ENCODE data around the gene DYRK2.

Gene DYRK2

DNA sequence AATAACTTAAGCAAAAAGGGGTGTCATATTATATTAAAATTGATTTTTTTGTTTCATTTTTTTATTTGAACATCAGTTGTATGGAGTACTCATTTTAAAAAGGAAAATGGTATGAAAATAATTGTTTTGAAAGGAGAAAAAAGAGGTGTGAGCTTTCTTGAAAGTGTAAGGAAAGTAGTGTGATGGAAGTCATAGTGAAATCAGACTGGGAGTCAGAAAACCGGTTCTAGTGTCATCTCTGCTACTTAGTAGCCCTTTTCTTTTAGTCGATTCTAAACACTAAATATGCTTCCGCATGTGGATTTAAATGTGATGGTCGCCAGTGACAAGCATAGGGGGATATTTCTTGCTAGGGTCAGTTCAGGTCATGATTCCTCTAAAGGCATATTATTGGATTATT is 1.8 kb upstream of the DYRK2 start:
- no peak for FAIRE-seq

- FAIRE-seq, result no peak
Observed at GRCh38 chr12:67647181-67647798, 1.3 kb upstream of the DYRK2 start.

DNA sequence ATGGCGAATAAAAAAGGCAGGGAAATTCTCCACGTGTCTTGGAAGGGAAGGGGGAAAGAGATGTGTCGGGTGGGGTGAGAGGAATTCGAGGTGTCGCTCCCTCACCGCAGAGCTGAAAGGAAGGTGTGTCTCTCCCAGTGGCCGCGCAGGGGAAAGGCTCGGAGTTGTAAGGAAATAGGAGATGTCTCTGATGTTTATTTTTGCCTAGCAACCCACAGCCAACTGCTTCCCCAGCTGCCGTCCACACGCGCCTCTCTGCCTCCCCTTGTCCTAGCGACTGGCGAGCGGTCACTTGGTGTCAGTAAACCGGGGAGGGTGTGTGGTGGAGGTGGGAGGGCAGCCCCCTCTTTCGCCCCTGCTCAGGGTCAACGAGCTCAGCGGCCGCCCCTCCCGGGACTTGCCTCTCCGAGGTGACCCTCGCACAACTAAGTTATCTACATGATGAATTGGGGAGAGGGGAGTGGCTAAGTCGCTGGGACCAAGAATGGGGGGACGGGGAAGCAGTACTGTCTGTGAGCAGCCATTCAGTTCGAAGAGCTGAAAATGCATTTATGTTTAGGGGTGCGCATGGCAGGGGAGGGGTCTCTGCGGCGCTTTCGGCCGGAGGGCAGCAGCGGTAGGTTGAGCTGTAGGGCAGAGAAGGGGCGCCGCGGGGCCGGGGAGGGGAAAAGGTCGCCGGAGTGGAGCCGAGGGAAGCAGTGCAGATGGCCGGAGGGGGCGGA is 585 bp upstream of the DYRK2 start:
- FAIRE-seq, result peak; percentile 56

GRCh38 chr12:67649261-67649569 is 670 bp downstream of the DYRK2 start:
- no peak for FAIRE-seq

DNA sequence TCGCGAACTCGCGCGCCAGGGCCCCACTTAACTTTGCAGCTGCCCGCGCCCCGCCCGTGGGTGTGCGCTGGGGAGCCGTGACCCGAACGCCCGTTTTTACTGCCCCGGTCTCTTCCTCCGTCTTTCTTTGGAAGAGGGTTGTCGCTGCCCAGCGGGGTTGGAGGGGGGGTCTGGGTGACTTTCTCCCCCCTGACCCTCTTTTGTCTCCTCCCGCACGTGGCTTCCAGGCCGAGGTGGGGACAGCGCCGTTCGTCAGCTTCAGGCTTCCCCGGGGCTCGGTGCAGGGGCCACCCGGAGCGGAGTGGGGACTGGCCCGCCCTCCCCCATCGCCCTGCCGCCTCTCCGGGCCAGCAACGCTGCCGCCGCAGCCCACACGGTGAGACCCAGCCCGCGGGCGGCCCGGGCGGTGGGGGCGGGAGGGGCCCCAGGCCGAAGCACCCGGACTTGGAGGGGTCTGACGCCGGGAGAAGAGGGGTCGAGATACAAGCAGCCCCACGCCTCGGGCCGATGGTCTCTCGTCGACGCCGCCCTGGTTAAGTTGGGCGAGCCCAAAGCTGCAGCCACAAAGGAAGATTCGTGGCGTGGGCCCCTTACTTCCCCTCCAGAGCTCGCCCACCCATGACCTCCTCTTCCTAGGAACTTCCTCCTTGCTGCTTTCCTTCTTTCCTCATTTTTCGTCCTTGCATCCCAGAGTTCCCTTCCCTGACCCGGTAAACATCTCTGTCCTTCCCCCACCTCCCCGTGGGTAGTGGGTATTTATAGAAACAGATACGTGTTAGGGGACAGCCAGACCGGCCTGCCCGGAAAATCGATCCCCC is 1.2 kb downstream of the DYRK2 start:
- no peak for FAIRE-seq

DNA sequence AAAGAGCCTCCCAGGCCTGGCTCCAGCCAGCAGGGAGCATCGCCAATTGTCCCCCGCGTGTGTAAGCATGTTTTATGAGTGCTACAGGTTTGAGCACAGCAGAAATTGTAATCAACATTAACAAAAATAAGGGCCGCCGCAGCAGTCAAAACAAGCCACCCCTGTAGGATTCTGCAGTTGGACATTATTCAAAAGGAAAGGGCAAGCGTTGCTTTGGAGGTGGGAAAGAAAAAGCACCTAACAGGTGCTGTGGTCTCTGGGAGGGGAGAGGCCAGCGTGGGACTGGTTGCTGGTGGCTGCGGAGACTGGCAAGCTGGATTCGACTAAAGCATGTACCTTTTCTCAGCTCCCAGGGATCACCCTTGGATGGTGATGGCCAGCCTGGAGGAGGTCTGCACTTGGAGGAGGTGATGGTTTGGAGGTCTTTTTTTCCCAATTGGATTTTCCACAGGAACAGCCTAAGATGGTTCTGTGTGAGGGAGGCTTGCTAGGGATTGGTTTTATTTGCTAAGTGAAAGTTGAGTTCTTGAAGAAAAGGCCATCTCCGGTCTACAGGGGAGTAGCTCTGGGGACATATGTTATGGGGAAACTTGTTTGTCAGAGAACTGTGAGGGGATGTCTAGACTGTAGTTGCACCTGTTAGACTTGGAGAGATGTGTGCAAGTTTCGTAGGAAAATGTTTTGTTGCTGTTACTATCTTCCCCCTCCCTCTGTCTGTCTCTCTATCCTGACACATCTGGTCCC is 2.0 kb downstream of the DYRK2 start:
- no peak for FAIRE-seq

DNA sequence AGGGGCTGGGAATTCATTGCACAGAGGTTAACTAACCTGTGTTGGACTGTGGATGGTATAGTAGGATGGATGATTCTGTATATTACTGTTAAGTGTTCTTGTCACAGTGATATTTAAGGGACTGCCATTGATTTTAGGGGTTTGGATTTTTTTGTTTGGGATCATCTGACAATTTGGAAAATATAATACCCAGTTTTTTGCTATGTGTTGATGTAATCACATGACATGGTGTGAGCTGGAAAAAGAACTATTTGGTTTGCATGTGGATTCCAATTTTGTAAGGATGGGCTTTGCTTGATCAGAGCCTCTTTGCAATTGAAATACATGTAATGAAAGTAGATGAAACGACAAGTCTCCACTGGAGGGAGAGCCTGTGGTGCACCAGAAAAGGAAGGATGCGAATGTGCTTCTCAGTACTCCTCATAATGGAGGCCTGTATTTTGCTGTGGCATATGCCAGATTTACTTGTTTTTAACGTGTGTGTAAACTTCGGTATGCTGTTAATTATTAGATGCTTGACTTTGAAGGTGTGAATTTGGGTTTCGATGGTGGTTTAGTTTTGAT is 2.7 kb downstream of the DYRK2 start:
- no peak for FAIRE-seq

GRCh38 chr12:67655829-67656228 is 7.3 kb downstream of the DYRK2 start:
- FAIRE-seq, result no peak

- no peak for FAIRE-seq
Observed at GRCh38 chr12:67656251-67656650, 7.7 kb downstream of the DYRK2 start.

DNA sequence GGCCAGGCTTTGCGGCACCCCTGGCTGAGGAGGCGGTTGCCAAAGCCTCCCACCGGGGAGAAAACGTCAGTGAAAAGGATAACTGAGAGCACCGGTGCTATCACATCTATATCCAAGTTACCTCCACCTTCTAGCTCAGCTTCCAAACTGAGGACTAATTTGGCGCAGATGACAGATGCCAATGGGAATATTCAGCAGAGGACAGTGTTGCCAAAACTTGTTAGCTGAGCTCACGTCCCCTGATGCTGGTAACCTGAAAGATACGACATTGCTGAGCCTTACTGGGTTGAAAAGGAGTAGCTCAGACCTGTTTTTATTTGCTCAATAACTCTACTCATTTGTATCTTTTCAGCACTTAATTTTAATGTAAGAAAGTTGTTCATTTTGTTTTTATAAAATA is 9.9 kb downstream of the DYRK2 start:
- FAIRE-seq, result no peak

DNA sequence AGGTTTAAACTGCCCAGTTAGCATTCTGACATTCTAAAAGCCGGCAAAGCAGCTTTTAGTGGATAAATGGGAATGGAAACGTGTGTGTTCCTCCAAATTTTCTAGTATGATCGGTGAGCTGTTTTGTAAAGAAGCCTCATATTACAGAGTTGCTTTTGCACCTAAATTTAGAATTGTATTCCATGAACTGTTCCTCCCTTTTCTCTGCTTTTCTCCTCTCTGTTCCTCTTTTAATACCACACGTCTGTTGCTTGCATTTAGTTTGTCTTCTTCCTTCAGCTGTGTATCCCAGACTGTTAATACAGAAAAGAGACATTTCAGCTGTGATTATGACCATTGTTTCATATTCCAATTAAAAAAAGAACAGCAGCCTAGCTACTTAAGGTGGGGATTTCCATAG is 10.7 kb downstream of the DYRK2 start:
- no peak for FAIRE-seq

DNA sequence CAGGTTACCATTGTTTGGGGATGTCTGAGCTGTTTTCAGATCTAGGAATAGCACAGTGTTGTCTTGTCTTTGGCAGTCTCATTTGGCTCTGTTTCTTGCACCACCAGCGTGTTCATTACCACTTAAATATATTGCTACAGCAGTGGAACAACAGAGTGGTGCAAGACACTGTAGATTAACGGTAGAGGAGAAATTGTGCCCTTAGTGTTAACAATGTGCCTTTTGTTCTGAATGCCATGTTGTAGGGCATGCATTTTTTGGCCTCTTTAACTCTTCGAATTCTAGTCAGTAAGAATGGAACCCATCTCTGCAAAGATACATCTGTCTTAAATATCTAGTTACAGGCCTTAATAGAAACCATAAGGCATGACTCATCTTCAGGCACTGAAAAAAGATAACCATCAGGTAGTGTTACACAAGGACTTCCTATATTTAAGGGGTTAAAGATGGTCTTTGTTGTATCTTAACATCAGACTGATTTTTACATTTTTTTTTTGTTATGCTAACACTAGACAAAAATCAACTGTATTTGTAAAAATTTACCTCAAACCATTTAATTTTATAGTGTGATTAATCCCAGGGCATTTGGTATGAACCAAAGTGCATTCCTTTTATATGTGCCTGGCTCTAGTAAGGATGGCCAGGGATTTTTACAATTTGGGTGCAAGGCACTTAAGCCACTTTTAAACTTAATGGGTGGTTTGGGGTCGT is 12.9 kb downstream of the DYRK2 start:
- no peak for FAIRE-seq

- no peak for FAIRE-seq
Observed at GRCh38 chr12:67662910-67663538, 14.5 kb downstream of the DYRK2 start.

DNA sequence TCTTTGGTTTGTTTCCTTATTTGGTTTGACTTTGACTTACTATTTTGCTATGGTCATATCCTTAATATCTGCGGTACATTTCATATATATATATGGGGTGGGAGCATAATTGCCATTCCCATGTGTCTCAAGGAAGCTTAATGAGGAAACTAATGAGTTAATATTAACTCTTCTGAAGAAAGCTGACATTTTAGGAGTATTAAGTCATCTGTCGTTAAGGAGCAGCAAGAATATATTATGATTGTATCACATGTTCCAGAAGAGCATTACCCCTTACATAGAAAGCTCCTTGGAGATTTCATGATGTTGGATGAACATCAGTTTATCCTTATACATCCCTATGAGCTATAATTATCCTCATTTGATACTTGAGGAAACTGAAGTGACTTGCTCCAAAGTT is 15.6 kb downstream of the DYRK2 start:
- no peak for FAIRE-seq

DNA sequence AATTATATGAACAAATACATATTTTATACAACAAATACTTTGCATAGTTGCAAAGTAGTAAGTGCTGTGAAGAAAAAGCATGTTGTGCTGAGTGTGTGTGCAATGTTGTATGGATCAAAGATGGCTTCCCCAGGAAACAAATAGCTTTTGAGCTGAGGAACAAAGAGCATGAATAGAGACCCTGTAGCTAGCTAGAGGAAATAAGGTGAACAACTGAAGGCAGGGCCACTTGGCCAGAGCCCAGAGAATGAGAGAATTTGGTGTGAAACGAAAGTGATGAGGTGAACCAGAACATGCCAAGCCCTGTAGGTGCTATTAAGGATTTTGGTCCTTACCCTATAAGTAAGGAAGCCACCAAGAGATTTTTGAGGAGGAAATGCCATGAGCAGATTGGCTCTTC is 17.1 kb downstream of the DYRK2 start:
- FAIRE-seq, result no peak

- no peak for FAIRE-seq
Observed at GRCh38 chr12:67666605-67667004, 18.1 kb downstream of the DYRK2 start.

DNA sequence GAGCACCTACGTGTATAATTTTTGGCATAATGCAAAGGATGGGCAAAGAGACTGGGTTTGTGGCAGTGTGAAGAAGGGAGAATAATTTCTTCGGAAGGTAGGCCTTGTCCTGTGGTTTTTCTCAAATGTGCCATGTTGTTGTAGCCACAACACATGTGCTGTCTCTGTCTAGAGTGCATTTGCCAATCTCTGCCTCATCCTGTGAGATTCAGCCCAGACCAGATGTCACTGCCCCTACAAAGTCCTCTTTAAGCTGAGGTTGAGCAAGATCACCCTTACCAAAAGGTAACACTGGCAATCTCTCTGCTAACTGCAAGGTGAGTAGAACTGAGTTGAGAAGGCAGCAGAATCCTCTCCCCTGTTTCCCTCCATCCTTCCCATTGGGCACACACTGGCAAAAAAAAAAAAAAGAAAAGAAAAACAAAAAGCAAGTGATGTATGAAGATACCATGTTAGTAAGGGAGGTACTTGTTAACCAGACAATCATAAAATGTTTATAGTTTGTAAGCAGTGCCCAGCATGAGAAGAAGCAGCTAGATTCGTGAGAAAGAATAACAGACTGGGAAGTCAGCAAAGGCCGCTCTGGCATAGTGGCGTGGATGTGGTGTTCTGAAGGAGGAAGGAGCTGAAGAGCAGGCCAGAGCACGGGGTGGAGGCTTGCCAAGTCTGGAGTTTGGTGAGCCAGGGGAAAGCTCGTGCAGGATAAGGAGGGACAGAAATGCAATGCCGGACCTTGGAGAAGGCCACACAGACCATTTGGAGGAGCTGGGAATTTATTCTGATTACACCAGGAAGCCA is 18.9 kb downstream of the DYRK2 start:
- no peak for FAIRE-seq

GRCh38 chr12:67669217-67669933 is 20.8 kb downstream of the DYRK2 start:
- no peak for FAIRE-seq

DNA sequence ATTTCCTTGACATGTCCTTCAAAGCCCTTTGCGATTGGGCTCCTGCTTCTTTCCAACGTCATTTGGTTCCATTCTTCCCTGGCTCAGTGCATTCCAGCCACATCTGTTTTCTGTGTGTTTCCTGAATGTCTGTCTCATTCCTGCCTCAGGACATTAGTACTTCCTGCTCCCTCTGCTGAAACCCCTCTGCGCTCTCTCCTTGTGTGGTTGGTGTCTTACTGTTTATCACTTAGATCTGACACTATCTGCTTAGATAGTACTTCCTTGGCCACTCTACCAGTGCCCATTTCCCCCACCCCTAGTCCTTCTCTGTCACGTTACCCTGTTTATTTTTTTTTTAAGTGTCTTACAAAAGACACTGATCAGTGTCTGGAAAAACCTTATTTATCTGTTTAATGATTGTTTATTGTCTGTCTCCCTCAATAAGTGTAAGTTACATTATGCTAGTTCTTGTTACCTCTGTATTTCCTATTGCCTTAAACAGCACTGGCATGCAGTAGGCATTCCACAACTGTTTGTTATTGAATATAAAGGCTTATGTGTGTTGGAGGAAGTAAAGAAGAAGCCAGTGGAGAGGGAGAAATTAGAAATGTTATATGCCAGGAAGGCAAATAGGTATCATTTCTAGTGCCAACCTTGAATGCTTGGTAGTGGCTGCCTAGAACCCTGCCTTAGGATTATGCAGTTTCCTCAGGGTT is 21.5 kb downstream of the DYRK2 start:
- FAIRE-seq, result no peak

- no peak for FAIRE-seq
Observed at GRCh38 chr12:67671419-67671818, 22.9 kb downstream of the DYRK2 start.
